MM.1S (cell line): Measurements from ENCODE around the gene ADAMTS13.

Source experiments
- EZH2 ChIP-seq: fragments of 300-600 bp; sonication (generic); optimal IDR thresholded peaks from 2 replicates; pipeline ENCODE3; 2017; ENCODE audit warnings: low read depth, mild to moderate bottlenecking, antibody characterized with exemption, low read length, mixed read lengths
- EZH2phosphoT487 ChIP-seq: fragments of 300-600 bp; sonication (generic); IDR thresholded peaks from 2 replicates; pipeline ENCODE4 v1.6.1; 2018; ENCODE audit warnings: antibody characterized with exemption, low read length
- TF ChIP-seq, protein P1 (sequence below): fragments of 300-600 bp; sonication (generic); IDR thresholded peaks from 2 replicates; pipeline ENCODE4 v1.5.1; 2016; ENCODE audit warnings: antibody characterized with exemption, low read length, mixed read lengths

DNA sequence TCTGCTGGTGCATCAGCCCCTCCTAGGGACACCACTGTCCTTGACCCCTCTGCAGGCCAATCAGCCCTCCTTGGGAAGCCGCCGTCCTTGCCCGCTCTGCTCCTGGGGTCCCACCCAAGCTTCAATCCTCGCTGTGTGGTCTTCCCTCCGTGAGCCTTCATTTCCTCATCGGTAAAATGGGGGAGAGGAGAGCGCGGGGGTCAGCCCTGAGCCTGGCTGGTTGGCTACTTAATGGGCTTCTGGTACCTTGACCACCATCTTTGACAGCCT, 69.4 kb downstream of the ADAMTS13 start:
- no peak for TF ChIP-seq EZH2
- TF ChIP-seq, protein P1, sequence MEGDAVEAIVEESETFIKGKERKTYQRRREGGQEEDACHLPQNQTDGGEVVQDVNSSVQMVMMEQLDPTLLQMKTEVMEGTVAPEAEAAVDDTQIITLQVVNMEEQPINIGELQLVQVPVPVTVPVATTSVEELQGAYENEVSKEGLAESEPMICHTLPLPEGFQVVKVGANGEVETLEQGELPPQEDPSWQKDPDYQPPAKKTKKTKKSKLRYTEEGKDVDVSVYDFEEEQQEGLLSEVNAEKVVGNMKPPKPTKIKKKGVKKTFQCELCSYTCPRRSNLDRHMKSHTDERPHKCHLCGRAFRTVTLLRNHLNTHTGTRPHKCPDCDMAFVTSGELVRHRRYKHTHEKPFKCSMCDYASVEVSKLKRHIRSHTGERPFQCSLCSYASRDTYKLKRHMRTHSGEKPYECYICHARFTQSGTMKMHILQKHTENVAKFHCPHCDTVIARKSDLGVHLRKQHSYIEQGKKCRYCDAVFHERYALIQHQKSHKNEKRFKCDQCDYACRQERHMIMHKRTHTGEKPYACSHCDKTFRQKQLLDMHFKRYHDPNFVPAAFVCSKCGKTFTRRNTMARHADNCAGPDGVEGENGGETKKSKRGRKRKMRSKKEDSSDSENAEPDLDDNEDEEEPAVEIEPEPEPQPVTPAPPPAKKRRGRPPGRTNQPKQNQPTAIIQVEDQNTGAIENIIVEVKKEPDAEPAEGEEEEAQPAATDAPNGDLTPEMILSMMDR, result no peak
- no peak for TF ChIP-seq EZH2phosphoT487
